Myocyte (in vitro differentiated cells): Measurements from ENCODE around the gene CXCL13. TPM values are rescaled to one million over a fixed set of nuclear protein-coding genes. Genes with fewer than 3 reads are reported as not detected.
"Not testable (repeated sequence)": the region's sequence is repeated elsewhere in the genome, so short reads cannot be mapped to it uniquely, and the experiment has no call there.

Experiments
- DNase-seq: peaks from one replicate; pipeline ENCODE4 v3.0.0-alpha.2; 2012; ENCODE audit warnings: low read depth
- total RNA-seq: library from RNA; depleted of rRNA; stranded (reverse); fragments of >200 nt; gene quantifications from 2 replicates; pipeline ENCODE4 v1.2.3, GENCODE V29; 2014

The CXCL13 gene
- total RNA-seq, 1 donor from 2014 or later, result 0.35 TPM

- no peak for DNase-seq
These were observed 3.9 kb upstream of the CXCL13 start for GRCh38 chr4:77601614-77602187.

- DNase-seq, result no peak
These were observed 7.6 kb downstream of the CXCL13 start for GRCh38 chr4:77613267-77613666.

GRCh38 chr4:77615153-77615552 is 9.5 kb downstream of the CXCL13 start:
- no peak for DNase-seq

- DNase-seq, result no peak
These were observed 11.6 kb downstream of the CXCL13 start for GRCh38 chr4:77617203-77617602.

- peak; percentile 88 for DNase-seq
These were observed 13.0 kb downstream of the CXCL13 start for GRCh38 chr4:77618383-77619241.

- DNase-seq, result peak; percentile 51
These were observed 13.8 kb downstream of the CXCL13 start for GRCh38 chr4:77619408-77619807.

GRCh38 chr4:77621254-77621653 is 15.6 kb downstream of the CXCL13 start:
- no peak for DNase-seq

- DNase-seq, result no peak
These were observed 17.5 kb downstream of the CXCL13 start for GRCh38 chr4:77623091-77623490.

GRCh38 chr4:77624213-77624612 is 18.6 kb downstream of the CXCL13 start:
- no peak for DNase-seq

GRCh38 chr4:77625485-77625884 is 19.9 kb downstream of the CXCL13 start:
- DNase-seq, result no peak

GRCh38 chr4:77629885-77630284 is 24.3 kb downstream of the CXCL13 start:
- no peak for DNase-seq

- no peak for DNase-seq
These were observed 25.7 kb downstream of the CXCL13 start for GRCh38 chr4:77631276-77631675.

GRCh38 chr4:77634132-77634785 is 28.6 kb downstream of the CXCL13 start:
- no peak for DNase-seq

GRCh38 chr4:77635246-77635645 is 29.6 kb downstream of the CXCL13 start:
- no peak for DNase-seq

GRCh38 chr4:77635876-77636275 is 30.3 kb downstream of the CXCL13 start:
- no peak for DNase-seq

GRCh38 chr4:77636902-77637301 is 31.3 kb downstream of the CXCL13 start:
- no peak for DNase-seq

- not testable (repeated sequence) for DNase-seq
These were observed 38.4 kb downstream of the CXCL13 start for GRCh38 chr4:77644069-77644468.

GRCh38 chr4:77650787-77651186 is 45.2 kb downstream of the CXCL13 start:
- DNase-seq, result no peak

- DNase-seq, result no peak
These were observed 46.2 kb downstream of the CXCL13 start for GRCh38 chr4:77651820-77652219.

GRCh38 chr4:77652237-77652897 is 46.7 kb downstream of the CXCL13 start:
- peak; percentile 11 for DNase-seq

- no peak for DNase-seq
These were observed 47.6 kb downstream of the CXCL13 start for GRCh38 chr4:77653162-77653758.
